ENCODE results near the gene PTCH1. TPM values are rescaled to one million over a fixed set of nuclear protein-coding genes. Genes with fewer than 3 reads are reported as not detected.

Gene PTCH1
- total and polyA plus RNA-seq, 12 donors, result 1.6 to 10.0 (median 6.5) TPM

- DNase-seq (no peak), ATAC-seq (no peak)
- intact Hi-C loops (cut with DNase I), result no loop called here
- TF ChIP-seq, protein P1, sequence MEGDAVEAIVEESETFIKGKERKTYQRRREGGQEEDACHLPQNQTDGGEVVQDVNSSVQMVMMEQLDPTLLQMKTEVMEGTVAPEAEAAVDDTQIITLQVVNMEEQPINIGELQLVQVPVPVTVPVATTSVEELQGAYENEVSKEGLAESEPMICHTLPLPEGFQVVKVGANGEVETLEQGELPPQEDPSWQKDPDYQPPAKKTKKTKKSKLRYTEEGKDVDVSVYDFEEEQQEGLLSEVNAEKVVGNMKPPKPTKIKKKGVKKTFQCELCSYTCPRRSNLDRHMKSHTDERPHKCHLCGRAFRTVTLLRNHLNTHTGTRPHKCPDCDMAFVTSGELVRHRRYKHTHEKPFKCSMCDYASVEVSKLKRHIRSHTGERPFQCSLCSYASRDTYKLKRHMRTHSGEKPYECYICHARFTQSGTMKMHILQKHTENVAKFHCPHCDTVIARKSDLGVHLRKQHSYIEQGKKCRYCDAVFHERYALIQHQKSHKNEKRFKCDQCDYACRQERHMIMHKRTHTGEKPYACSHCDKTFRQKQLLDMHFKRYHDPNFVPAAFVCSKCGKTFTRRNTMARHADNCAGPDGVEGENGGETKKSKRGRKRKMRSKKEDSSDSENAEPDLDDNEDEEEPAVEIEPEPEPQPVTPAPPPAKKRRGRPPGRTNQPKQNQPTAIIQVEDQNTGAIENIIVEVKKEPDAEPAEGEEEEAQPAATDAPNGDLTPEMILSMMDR (IDR thresholded peaks at IDR 0.05), result no peak
- Histone ChIP-seq H3K27me3 (no peaks in the 10 kb centered on the region), H3K27ac (no peak overlapping the region), H3K4me1 (peaks cover 0 to 13% (median 3%) of the 10 kb centered on the region in 9 donors), H3K36me3 (peaks cover 0 to 52% (median 25%) of the 10 kb centered on the region in 9 donors), H3K4me3 (no peak overlapping the region), H3K9me3 (no peaks in the 10 kb centered on the region)
- 87 to 93% methylated on average over 15 of the region's 15 CpGs for WGBS, 2 donors
Observed at GRCh38 chr9:95444160-95444559, 72.6 kb downstream of the PTCH1 start.

DNA sequence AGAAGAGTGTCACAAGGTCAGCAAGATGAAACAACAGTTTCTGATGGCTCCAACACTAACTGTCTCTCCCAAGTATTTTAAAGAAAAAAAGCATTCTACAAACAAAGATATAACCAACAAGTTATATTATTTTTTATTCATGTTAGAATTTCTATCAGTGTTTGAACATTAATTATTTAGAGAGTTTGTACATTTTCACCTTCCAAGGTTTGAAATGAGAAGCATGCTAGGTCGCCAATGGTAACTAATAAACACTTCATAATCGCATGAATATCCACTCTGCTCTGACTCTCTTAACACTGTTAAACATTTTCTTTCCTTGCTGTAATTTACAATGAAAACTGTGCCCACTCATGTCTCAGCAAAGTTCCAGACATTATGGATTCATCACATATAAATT is 73.5 kb downstream of the PTCH1 start:
- ATAC-seq, result no peak
- Histone ChIP-seq H3K27me3 (no peaks in the 10 kb centered on the region), H3K9me3 (no peaks in the 10 kb centered on the region), H3K4me3 (no peak overlapping the region), H3K27ac (no peak overlapping the region), H3K4me1 (peaks cover 0 to 11% (median 3%) of the 10 kb centered on the region in 9 donors), H3K36me3 (peaks cover 0 to 43% (median 25%) of the 10 kb centered on the region in 9 donors)
- DNase-seq, result no peak
- TF ChIP-seq, protein P1 (IDR thresholded peaks at IDR 0.05), result no peak
- intact Hi-C loops (cut with DNase I), result no loop called here
- WGBS, 2 donors, result 75 to 79% methylated on average over 2 of the region's 2 CpGs

DNA sequence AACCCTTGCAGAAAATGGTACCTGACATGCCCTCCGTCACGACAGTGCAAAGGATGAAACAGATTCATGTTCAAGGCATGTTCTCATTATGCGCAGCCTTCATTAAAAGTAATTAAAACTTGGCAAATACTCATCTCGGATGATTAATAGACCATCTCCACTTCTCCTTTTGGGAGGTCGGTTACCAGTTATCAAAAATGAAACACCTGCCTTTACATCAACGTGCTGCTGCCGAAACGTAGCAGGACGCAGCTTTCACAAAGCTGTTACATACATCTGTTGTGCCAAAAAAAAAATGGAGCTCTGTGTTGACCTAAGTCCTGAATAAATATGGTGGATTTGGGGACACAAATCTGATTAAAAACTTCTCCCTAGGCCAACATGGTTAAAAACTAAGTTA is 75.7 kb downstream of the PTCH1 start:
- DNase-seq (no peak), ATAC-seq (no peak)
- H3K9me3 ChIP-seq, result no peaks in the 10 kb centered on the region
- intact Hi-C loops (cut with DNase I), result no loop called here
- TF ChIP-seq, protein P1 (IDR thresholded peaks at IDR 0.05), result no peak
- WGBS, 2 donors, result 89 to 91% methylated on average over 9 of the region's 9 CpGs
- no peak overlapping the region for H3K27ac ChIP-seq
- H3K4me3 ChIP-seq, result no peak overlapping the region
- peaks cover 0 to 28% (median 12%) of the 10 kb centered on the region in 9 donors for H3K36me3 ChIP-seq
- no peaks in the 10 kb centered on the region for H3K4me1 ChIP-seq
- no peaks in the 10 kb centered on the region for H3K27me3 ChIP-seq

DNA sequence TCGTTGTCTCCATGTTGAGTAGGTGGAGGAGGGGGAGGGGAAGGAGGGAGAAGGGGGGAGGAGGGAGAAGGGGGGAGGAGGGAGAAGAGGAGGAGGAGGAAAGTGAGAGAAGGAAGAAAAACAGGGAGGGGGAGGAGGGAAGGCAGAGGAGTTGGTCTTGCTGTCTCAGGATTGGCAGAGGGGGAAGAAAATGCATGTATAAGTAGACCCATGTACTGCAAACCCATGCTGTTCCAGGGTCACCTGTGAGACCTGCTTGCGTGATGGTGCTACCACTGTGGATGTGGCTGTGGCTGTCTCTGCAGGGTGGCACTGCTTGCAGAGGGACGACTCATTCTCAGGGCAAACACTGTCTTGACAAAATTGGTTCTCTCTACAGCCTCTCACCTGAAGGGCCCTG is 76.3 kb downstream of the PTCH1 start:
- Histone ChIP-seq H3K36me3 (peaks cover 0 to 21% (median 6%) of the 10 kb centered on the region in 9 donors), H3K4me1 (no peaks in the 10 kb centered on the region), H3K4me3 (no peak overlapping the region), H3K9me3 (no peaks in the 10 kb centered on the region), H3K27ac (no peak overlapping the region), H3K27me3 (no peaks in the 10 kb centered on the region)
- DNase-seq, result no peak
- intact Hi-C loops (cut with DNase I), result no loop called here
- WGBS, 2 donors, result 81 to 94% methylated on average over 3 of the region's 3 CpGs
- no peak for ATAC-seq
- TF ChIP-seq, protein P1 (IDR thresholded peaks at IDR 0.05), result no peak
